T follicular helper cell (primary cell): ENCODE data around the gene RET.

ENCODE experiments used
- DNase-seq: peaks from one replicate; pipeline ENCODE4 v3.0.0-alpha.2; 2020; ENCODE audit warnings: low read depth

RET gene

GRCh38 chr10:43120929-43121314 lies 44.1 kb downstream of the RET start:
- DNase-seq: no peak

- no peak for DNase-seq
These were observed 44.6 kb downstream of the RET start for GRCh38 chr10:43121444-43121843.

GRCh38 chr10:43122096-43122495 lies 45.2 kb downstream of the RET start:
- DNase-seq: no peak

GRCh38 chr10:43122826-43123225 lies 46.0 kb downstream of the RET start:
- no peak for DNase-seq

- no peak for DNase-seq
These were observed 46.7 kb downstream of the RET start for GRCh38 chr10:43123361-43124093.

- DNase-seq: no peak
These were observed 47.2 kb downstream of the RET start for GRCh38 chr10:43124094-43124521.

- no peak for DNase-seq
These were observed 47.9 kb downstream of the RET start for GRCh38 chr10:43124574-43125273.

GRCh38 chr10:43125274-43125845 lies 48.5 kb downstream of the RET start:
- DNase-seq: no peak

GRCh38 chr10:43125881-43126731 lies 49.2 kb downstream of the RET start:
- no peak for DNase-seq

GRCh38 chr10:43126759-43127424 lies 50.0 kb downstream of the RET start:
- no peak for DNase-seq

- no peak for DNase-seq
These were observed 50.6 kb downstream of the RET start for GRCh38 chr10:43127442-43127841.

GRCh38 chr10:43128331-43128730 lies 51.5 kb downstream of the RET start:
- DNase-seq: no peak

- DNase-seq: no peak
These were observed 52.3 kb downstream of the RET start for GRCh38 chr10:43128958-43129706.

- DNase-seq: no peak
These were observed 53.9 kb downstream of the RET start for GRCh38 chr10:43130770-43131171.

GRCh38 chr10:43131256-43131655 lies 54.4 kb downstream of the RET start:
- DNase-seq: no peak

GRCh38 chr10:43131906-43132305 lies 55.0 kb downstream of the RET start:
- no peak for DNase-seq

- no peak for DNase-seq
These were observed 56.3 kb downstream of the RET start for GRCh38 chr10:43132867-43133787.

- no peak for DNase-seq
These were observed 57.4 kb downstream of the RET start for GRCh38 chr10:43134126-43134905.

GRCh38 chr10:43135064-43135463 lies 58.2 kb downstream of the RET start:
- DNase-seq: no peak
